ENCODE results near the gene NDUFB8.

NDUFB8 gene

GRCh38 chr10:100506596-100507356 lies 22.9 kb downstream of the NDUFB8 start:
- no peak for DNase-seq

GRCh38 chr10:100505164-100505563 lies 24.5 kb downstream of the NDUFB8 start:
- DNase-seq: no peak

GRCh38 chr10:100504096-100504495 lies 25.6 kb downstream of the NDUFB8 start:
- DNase-seq: no peak

- DNase-seq: no peak
These were observed 26.7 kb downstream of the NDUFB8 start for GRCh38 chr10:100502926-100503494.

DNA sequence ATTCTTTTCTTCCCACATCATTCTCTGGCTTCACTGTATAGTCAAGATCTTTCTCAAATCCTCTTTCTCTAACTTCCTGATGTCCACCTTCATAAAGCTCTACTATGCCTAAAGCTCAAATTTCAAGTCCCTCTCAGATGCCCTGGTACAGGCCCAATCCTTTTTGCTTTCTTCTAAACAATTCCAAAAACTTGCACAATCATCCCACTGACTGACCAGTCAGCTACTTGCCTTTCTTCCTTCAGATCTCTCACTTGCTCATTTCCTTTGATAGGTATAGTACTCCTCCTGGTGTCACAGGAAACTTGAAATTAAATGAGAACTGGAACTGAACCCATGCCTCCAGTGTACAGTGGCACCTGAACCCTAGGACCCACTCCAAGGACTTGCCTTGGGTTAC lies 28.2 kb downstream of the NDUFB8 start:
- no peak for DNase-seq

DNA sequence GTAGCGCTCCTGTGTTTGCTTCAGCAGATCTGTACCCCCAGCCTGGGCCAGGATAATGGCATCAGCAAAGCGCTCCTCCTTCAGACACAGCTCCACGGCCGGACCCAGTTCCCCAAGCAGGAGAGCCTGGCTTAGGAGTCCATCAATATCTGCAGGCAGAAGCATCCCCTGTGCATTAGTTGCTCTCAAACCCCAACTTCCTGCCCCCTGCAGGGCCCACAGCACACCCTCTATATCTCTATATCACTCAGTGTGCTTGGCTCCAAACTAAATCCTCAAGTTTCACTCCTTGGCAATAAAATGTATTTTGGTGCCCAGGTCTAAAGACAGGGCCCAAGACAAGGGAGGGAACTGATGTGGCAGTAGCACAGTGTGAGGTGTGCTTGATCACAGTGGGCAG lies 31.6 kb downstream of the NDUFB8 start:
- no peak for DNase-seq

DNA sequence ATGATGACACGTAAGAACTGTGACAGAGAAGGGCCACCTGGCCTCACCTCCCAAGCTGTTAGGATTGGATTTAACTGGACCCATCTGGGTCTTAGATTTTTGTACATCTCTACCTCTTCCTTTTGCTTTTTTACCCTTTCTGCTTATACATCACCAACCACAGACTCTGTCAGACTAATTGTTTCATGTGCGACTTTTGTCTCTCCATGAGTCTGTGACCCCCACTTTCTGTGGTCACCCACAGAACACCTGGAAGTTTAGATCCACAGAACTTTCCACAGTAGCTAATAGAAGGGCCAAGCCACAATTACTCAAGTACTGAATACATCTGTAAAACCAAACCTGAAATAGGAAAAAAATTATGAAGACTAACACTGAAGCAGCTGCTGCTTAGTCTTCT lies 33.1 kb downstream of the NDUFB8 start:
- no peak for DNase-seq

DNA sequence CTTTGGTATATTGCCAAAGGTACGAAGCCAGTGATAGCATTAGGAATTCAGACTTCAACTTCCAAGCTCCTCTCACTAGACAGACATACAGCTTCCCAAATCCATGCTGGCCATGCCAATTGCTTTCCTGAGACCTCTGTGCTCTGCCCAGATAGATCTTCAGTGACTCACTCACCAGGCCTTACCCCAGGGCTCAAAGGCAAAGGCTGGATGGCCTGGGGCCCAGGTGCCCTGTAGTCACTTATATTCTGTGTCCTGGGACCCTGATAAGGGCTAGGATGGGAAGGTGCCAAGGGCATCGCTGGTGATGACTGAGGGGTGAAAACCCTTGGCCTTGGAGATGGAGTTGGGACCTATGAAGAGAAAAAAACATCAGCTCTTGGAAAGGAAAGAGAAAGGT lies 39.1 kb downstream of the NDUFB8 start:
- no peak for DNase-seq

- no peak for DNase-seq
These were observed 40.3 kb downstream of the NDUFB8 start for GRCh38 chr10:100489396-100489795.

DNA sequence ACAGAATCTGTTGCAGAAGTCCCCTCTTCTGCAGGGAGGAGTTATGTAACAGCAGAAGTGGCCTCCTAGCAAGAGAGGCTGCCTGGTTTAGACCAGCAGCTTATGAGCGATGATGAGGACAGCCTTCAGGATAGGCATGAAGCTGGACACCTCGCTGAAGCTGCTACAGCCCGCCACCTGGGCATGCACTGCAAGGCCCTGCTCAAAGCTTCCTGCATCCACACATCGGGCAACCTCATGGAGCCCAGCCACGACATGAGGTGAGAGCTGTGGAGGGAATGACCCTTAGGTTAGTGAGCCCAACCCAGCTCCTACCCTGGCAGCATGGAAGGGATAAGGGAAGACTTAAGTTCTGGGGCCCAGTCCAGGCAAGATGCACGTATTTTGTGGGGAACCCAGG lies 42.1 kb downstream of the NDUFB8 start:
- DNase-seq: no peak

DNA sequence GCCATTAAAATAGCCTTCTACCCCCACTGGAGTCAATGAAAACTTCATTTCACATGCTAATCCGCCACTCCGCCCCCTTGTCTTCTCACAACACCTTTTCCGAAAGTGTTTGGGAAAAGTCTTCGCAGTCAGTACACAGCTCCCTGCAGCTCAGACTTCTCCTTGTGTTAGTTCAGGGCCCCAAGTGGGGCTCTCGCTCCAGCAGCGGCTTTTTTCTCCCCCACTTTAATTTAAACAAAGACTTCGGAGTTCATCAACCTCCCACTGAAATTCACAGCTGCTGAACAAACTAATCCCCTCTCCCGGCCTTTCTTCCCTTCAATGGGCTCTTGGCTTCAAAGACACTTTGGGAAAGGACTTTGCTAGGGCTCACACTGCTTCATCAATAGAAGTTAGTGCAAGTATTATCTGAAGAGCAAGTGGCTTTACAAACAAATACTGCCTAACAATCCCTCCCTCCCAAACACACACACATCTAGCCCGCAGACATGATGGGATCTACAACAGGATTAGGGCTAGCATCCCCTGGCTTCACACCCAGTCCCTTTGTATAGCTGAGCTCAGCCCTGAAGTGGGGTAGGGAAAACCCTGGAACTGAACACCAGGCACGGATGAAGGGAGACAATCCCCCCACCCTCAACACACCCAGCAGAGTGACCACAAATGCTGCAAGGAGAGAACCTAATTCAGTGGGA lies 43.7 kb downstream of the NDUFB8 start:
- no peak for DNase-seq

GRCh38 chr10:100485366-100485765 lies 44.3 kb downstream of the NDUFB8 start:
- DNase-seq: no peak

DNA sequence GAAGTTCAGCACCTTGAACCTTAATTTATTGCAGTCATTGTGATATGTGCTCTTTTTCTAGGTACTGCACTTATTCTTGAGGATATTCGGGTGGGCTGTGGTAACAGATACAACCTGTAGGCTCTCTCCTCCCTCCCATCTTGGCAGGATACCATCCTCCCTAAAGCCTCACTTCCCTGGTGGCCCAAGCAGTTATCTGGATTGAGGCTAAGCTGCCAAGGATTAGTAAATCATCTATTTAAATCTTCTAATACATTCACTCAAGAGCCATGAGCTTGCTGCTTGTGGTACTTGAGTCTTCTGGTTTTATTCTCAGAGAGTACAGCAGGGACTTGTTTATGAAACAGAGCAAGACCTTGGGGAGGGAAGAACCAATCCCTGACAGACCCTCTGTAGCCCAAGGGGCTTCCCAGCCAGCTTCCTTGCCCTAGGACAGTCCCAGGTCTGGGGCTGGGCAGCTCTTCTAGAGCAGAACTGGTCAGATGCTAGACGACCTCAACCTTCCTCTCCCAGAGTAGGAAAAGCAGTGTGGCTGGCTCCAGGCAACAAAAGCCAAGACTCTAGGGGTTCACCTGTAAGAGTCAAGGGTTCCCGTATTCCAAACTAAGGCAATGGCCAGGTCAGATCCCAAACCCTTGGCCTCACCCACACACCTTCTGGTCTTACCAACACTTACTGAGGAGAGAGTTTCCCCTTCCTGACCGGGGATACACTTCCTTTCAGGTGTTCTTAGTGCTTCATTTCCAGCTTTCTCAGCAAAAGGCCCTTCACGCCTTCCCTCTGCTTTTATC lies 45.6 kb downstream of the NDUFB8 start:
- DNase-seq: no peak

- DNase-seq: no peak
These were observed 46.9 kb downstream of the NDUFB8 start for GRCh38 chr10:100482834-100483185.

- peak; percentile 27 for DNase-seq
These were observed 47.4 kb downstream of the NDUFB8 start for GRCh38 chr10:100482181-100482833.

GRCh38 chr10:100481462-100482081 lies 48.1 kb downstream of the NDUFB8 start:
- peak; percentile 78 for DNase-seq

GRCh38 chr10:100480002-100480401 lies 49.7 kb downstream of the NDUFB8 start:
- no peak for DNase-seq

- DNase-seq: no peak
These were observed 50.6 kb downstream of the NDUFB8 start for GRCh38 chr10:100479037-100479436.

- DNase-seq: no peak
These were observed 51.7 kb downstream of the NDUFB8 start for GRCh38 chr10:100477970-100478369.
